Testis (tissue), 3 donors: ENCODE measurements around the gene R3HCC1L. TPM values are rescaled to one million over a fixed set of nuclear protein-coding genes. Genes with fewer than 3 reads are reported as not detected.

Experiments used
- DNase-seq: peaks from one replicate; pipeline ENCODE4 v3.0.0-alpha.2; 2019
- H3K27ac ChIP-seq, 2 donors: fragments of 200-600 bp; sonication (generic); one replicate each; pipeline ENCODE4 v1.5.1; 2019
- H3K27me3 ChIP-seq: fragments of 200-600 bp; sonication (generic); one replicate; pipeline ENCODE4 v1.5.1; 2019
- H3K36me3 ChIP-seq: fragments of 200-600 bp; sonication (generic); one replicate; pipeline ENCODE4 v1.5.1; 2017; ENCODE audit warnings: low read depth; ENCODE audit errors: missing control alignments
- H3K4me1 ChIP-seq: fragments of 200-600 bp; sonication (generic); one replicate; pipeline ENCODE4 v1.5.1; 2019
- H3K4me3 ChIP-seq, 2 donors: fragments of 200-600 bp; sonication (generic); one replicate each; pipeline ENCODE4 v1.5.1; 2017 to 2019
- H3K9me3 ChIP-seq: fragments of 200-600 bp; sonication (generic); one replicate; pipeline ENCODE4 v1.5.1; 2017
- CTCF ChIP-seq, 3 experiments: fragments of 450-650 bp in 2 of 3; fragments of 200-600 bp in 1 of 3; sonication (generic) in 1 of 3; IDR thresholded peaks; one replicate each; pipeline ENCODE4 v1.5.1; 2016 to 2019; ENCODE audit warnings: antibody characterized with exemption in 3 of 3, mild to moderate bottlenecking in 2 of 3, moderate library complexity in 1 of 3
- POLR2A ChIP-seq: fragments of 450-650 bp; IDR thresholded peaks from one replicate; pipeline ENCODE4 v1.6.1; 2017; ENCODE audit warnings: antibody characterized with exemption, mild to moderate bottlenecking, moderate library complexity
- WGBS, 2 donors: methylation state at CpG; one replicate each; pipeline ENCODE4 v1.1.5; 2018; 5-methylcytosine and 5-hydroxymethylcytosine counted together
- intact Hi-C: fragments of 100-400 bp; cut with DNase I; formaldehyde crosslinking; loops from one replicate; pipeline ENCODE4 v1.15.1; 2023; ENCODE audit warnings: low total_unique reads
- polyA plus RNA-seq: library from polyadenylated mRNA; stranded (reverse); fragments of 350-450 nt; fragmentation: Illumina TruSeq; extraction: RNeasy Lipid Tissue Mini Kit (QIAGEN cat#74804); gene quantifications from one replicate; pipeline ENCODE4 v1.2.3, GENCODE V29; 2014; ENCODE audit warnings: low read depth, low replicate concordance; ENCODE audit not compliant: insufficient read depth
- total RNA-seq, 2 donors: library from RNA; depleted of rRNA; stranded (reverse); fragments of >200 nt; gene quantifications; one replicate each; pipeline ENCODE4 v1.2.3, GENCODE V29; 2016

The R3HCC1L gene
- total and polyA plus RNA-seq, 3 donors from 2014 or later: 36.9 to 39.5 (median 38.5) TPM

- intact Hi-C loops: no loop called here
- H3K4me1 ChIP-seq: no peaks in the 10 kb centered on the region
- no peaks in the 10 kb centered on the region for H3K9me3 ChIP-seq
- no peak overlapping the region for H3K27ac ChIP-seq
- no peaks in the 10 kb centered on the region for H3K36me3 ChIP-seq
- no peaks in the 10 kb centered on the region for H3K27me3 ChIP-seq
- DNase-seq: no peak
- TF ChIP-seq POLR2A: no peak
- TF ChIP-seq CTCF (IDR thresholded peaks at IDR 0.05): no peak
- 92 to 93% methylated on average over 4 of the region's 4 CpGs for WGBS, 2 donors
- H3K4me3 ChIP-seq: no peak overlapping the region
These were observed 97.0 kb downstream of the R3HCC1L start for GRCh38 chr10:98231417-98231816.

GRCh38 chr10:98235846-98236245 is 101.4 kb downstream of the R3HCC1L start:
- Histone ChIP-seq H3K4me3 (no peak overlapping the region), H3K36me3 (no peaks in the 10 kb centered on the region), H3K4me1 (no peaks in the 10 kb centered on the region), H3K9me3 (no peaks in the 10 kb centered on the region), H3K27ac (no peak overlapping the region), H3K27me3 (no peaks in the 10 kb centered on the region)
- 52 to 54% methylated on average over 5 of the region's 5 CpGs for WGBS, 2 donors
- intact Hi-C loops: no loop called here
- DNase-seq: no peak
- TF ChIP-seq POLR2A: no peak
- TF ChIP-seq CTCF (IDR thresholded peaks at IDR 0.05): no peak

GRCh38 chr10:98236862-98237261 is 102.4 kb downstream of the R3HCC1L start:
- no peak overlapping the region for H3K4me3 ChIP-seq
- TF ChIP-seq POLR2A (no peak), CTCF (IDR thresholded peaks at IDR 0.05) (no peak)
- DNase-seq: no peak
- H3K4me1 ChIP-seq: no peaks in the 10 kb centered on the region
- H3K36me3 ChIP-seq: no peaks in the 10 kb centered on the region
- 66 to 75% methylated on average over 5 of the region's 5 CpGs for WGBS, 2 donors
- H3K27me3 ChIP-seq: no peaks in the 10 kb centered on the region
- H3K9me3 ChIP-seq: no peaks in the 10 kb centered on the region
- H3K27ac ChIP-seq: no peak overlapping the region
- intact Hi-C loops: no loop called here

GRCh38 chr10:98238391-98238790 is 103.9 kb downstream of the R3HCC1L start:
- DNase-seq: no peak
- intact Hi-C loops: no loop called here
- TF ChIP-seq POLR2A (no peak), CTCF (IDR thresholded peaks at IDR 0.05) (no peak)
- Histone ChIP-seq H3K27ac (no peak overlapping the region), H3K4me1 (no peaks in the 10 kb centered on the region), H3K27me3 (no peaks in the 10 kb centered on the region), H3K4me3 (no peak overlapping the region), H3K36me3 (no peaks in the 10 kb centered on the region), H3K9me3 (no peaks in the 10 kb centered on the region)
- 90 to 96% methylated on average over 1 of the region's 1 CpG for WGBS, 2 donors

- H3K9me3 ChIP-seq: no peaks in the 10 kb centered on the region
- H3K27me3 ChIP-seq: no peaks in the 10 kb centered on the region
- TF ChIP-seq POLR2A (no peak), CTCF (IDR thresholded peaks at IDR 0.05) (no peak)
- no peaks in the 10 kb centered on the region for H3K4me1 ChIP-seq
- intact Hi-C loops: no loop called here
- H3K27ac ChIP-seq: no peak overlapping the region
- WGBS, 2 donors: 93 to 94% methylated on average over 3 of the region's 3 CpGs
- no peaks in the 10 kb centered on the region for H3K36me3 ChIP-seq
- no peak overlapping the region for H3K4me3 ChIP-seq
- no peak for DNase-seq
These were observed 106.1 kb downstream of the R3HCC1L start for GRCh38 chr10:98240524-98240923.
